Left ventricle myocardium inferior (tissue), 1 donor: ENCODE data around the gene CLEC4M. TPM values are rescaled to one million over a fixed set of nuclear protein-coding genes. Genes with fewer than 3 reads are reported as not detected.
"Not testable (repeated sequence)": the region's sequence is repeated elsewhere in the genome, so short reads cannot be mapped to it uniquely, and the experiment has no call there.

Experiments
- DNase-seq: peaks from one replicate; pipeline ENCODE4 v3.0.0-alpha.2; 2020
- H3K27ac ChIP-seq: fragments of 200-600 bp; replicated peaks from 2 replicates; pipeline ENCODE4 v1.8.0; 2021
- H3K27me3 ChIP-seq: fragments of 200-600 bp; 2 replicates; pipeline ENCODE4 v1.8.0; 2021; ENCODE audit warnings: low read depth
- H3K36me3 ChIP-seq: fragments of 200-600 bp; 2 replicates; pipeline ENCODE4 v1.8.0; 2021
- H3K4me1 ChIP-seq: fragments of 200-600 bp; 2 replicates; pipeline ENCODE4 v1.8.0; 2021
- H3K4me3 ChIP-seq: fragments of 200-600 bp; 2 replicates; pipeline ENCODE4 v1.8.0; 2021; ENCODE audit warnings: mild to moderate bottlenecking, moderate library complexity
- H3K9me3 ChIP-seq: fragments of 200-600 bp; replicated peaks from 2 replicates; pipeline ENCODE4 v1.8.0; 2021
- intact Hi-C: fragments of 100-400 bp; cut with micrococcal nuclease; formaldehyde crosslinking; loops from one replicate; pipeline ENCODE4 v1.11.0; 2022
- total RNA-seq: library from RNA; stranded (reverse); fragmentation: NEBNext Ultra II Directional; extraction: Animal tissue kit (Norgen Biotek cat#: 25700); gene quantifications from one replicate; pipeline ENCODE4 v1.2.1, GENCODE V29; 2021
- TF ChIP-seq, protein P1 (sequence below): fragments of 200-600 bp; IDR thresholded peaks from 2 replicates; pipeline ENCODE4 v1.8.0; 2021; ENCODE audit warnings: antibody characterized with exemption, mild to moderate bottlenecking, borderline replicate concordance
- donor health status: DM: no; HTN: yes; CAD: no; lungs with severe emphysema.

Gene CLEC4M
- total RNA-seq, 1 donor from 2014 or later: not detected

GRCh38 chr19:7751157-7751783 lies 11.8 kb upstream of the CLEC4M start:
- peaks cover 20% of the 10 kb centered on the region for H3K9me3 ChIP-seq
- TF ChIP-seq, protein P1, sequence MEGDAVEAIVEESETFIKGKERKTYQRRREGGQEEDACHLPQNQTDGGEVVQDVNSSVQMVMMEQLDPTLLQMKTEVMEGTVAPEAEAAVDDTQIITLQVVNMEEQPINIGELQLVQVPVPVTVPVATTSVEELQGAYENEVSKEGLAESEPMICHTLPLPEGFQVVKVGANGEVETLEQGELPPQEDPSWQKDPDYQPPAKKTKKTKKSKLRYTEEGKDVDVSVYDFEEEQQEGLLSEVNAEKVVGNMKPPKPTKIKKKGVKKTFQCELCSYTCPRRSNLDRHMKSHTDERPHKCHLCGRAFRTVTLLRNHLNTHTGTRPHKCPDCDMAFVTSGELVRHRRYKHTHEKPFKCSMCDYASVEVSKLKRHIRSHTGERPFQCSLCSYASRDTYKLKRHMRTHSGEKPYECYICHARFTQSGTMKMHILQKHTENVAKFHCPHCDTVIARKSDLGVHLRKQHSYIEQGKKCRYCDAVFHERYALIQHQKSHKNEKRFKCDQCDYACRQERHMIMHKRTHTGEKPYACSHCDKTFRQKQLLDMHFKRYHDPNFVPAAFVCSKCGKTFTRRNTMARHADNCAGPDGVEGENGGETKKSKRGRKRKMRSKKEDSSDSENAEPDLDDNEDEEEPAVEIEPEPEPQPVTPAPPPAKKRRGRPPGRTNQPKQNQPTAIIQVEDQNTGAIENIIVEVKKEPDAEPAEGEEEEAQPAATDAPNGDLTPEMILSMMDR: no peak
- H3K27ac ChIP-seq: no peak overlapping the region
- no peak for DNase-seq
- peaks cover 52% of the 10 kb centered on the region for H3K27me3 ChIP-seq
- no peaks in the 10 kb centered on the region for H3K4me1 ChIP-seq
- H3K4me3 ChIP-seq: no peak overlapping the region
- intact Hi-C loops: no loop called here
- no peaks in the 10 kb centered on the region for H3K36me3 ChIP-seq

GRCh38 chr19:7756258-7756657 lies 6.8 kb upstream of the CLEC4M start:
- peaks cover 55% of the 10 kb centered on the region for H3K9me3 ChIP-seq
- peaks cover 22% of the 10 kb centered on the region for H3K27me3 ChIP-seq
- no peak overlapping the region for H3K27ac ChIP-seq
- no peak overlapping the region for H3K4me3 ChIP-seq
- intact Hi-C loops: no loop called here
- no peaks in the 10 kb centered on the region for H3K36me3 ChIP-seq
- H3K4me1 ChIP-seq: no peaks in the 10 kb centered on the region
- TF ChIP-seq, protein P1: no peak
- DNase-seq: no peak

- intact Hi-C loops: no loop called here
- Histone ChIP-seq H3K36me3 (no peaks in the 10 kb centered on the region), H3K4me3 (no peak overlapping the region), H3K27ac (no peak overlapping the region), H3K4me1 (no peaks in the 10 kb centered on the region), H3K9me3 (peaks cover 55% of the 10 kb centered on the region), H3K27me3 (peaks cover 24% of the 10 kb centered on the region)
- no peak for DNase-seq
- TF ChIP-seq, protein P1: no peak
Observed at GRCh38 chr19:7757358-7757757, 5.7 kb upstream of the CLEC4M start.

- Histone ChIP-seq H3K4me1 (no peaks in the 10 kb centered on the region), H3K27me3 (peaks cover 39% of the 10 kb centered on the region), H3K9me3 (peaks cover 53% of the 10 kb centered on the region), H3K4me3 (no peak overlapping the region), H3K27ac (no peak overlapping the region), H3K36me3 (no peaks in the 10 kb centered on the region)
- DNase-seq: no peak
- intact Hi-C loops: no loop called here
- TF ChIP-seq, protein P1: no peak
Observed at GRCh38 chr19:7759156-7759555, 3.9 kb upstream of the CLEC4M start.

GRCh38 chr19:7763696-7764095 lies 653 bp downstream of the CLEC4M start:
- Histone ChIP-seq H3K27me3 (peaks cover 78% of the 10 kb centered on the region), H3K36me3 (no peaks in the 10 kb centered on the region), H3K9me3 (peaks cover 16% of the 10 kb centered on the region), H3K27ac (no peak overlapping the region), H3K4me1 (no peaks in the 10 kb centered on the region), H3K4me3 (no peak overlapping the region)
- TF ChIP-seq, protein P1: no peak
- DNase-seq: no peak
- intact Hi-C loops: no loop called here

DNA sequence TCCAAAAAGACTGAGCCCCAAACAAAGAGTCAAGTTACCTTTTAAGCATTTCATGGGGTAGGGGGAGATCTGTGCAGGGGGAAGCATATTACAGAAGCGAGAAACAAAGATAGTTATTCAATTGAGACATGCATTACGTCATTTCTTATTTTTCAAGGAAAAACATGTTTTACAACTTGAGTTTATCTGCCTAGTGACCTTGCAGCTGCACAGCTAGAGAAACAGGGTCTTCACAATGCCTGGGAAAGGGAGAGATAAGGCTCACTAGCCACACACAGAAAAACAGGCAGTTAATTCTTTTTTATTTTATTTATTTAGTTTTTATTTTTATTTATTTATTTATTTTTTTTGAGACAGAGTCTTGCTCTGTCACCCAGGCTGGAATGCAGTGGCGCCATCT lies 1.1 kb downstream of the CLEC4M start:
- H3K4me3 ChIP-seq, H3K27ac ChIP-seq, intact Hi-C loops, H3K36me3 ChIP-seq, H3K4me1 ChIP-seq, DNase-seq: not testable (repeated sequence)
- peaks cover 11% of the 10 kb centered on the region for H3K9me3 ChIP-seq
- H3K27me3 ChIP-seq: peaks cover 83% of the 10 kb centered on the region

- H3K36me3 ChIP-seq, H3K4me1 ChIP-seq, H3K27ac ChIP-seq, intact Hi-C loops, H3K9me3 ChIP-seq, DNase-seq, H3K4me3 ChIP-seq: not testable (repeated sequence)
- H3K27me3 ChIP-seq: peaks cover 92% of the 10 kb centered on the region
Observed at GRCh38 chr19:7765043-7765442, 2.0 kb downstream of the CLEC4M start.
